ENCODE measurements around the gene CEP85.
A peak's percentile ranks its signal among the peaks of the same experiment; 100 is the strongest.

The CEP85 gene

GRCh38 chr1:26278724-26279455 lies 44.9 kb downstream of the CEP85 start:
- peak; percentile 69 for DNase-seq

GRCh38 chr1:26279456-26280332 lies 45.7 kb downstream of the CEP85 start, which contains the start of gene SH3BGRL3:
SH3BGRL3 (plus strand) TSS chr1:26280086; CDS start chr1:26280156, 70 bp downstream.
- peak; percentile 89 for DNase-seq

GRCh38 chr1:26280333-26281042 lies 46.5 kb downstream of the CEP85 start:
- peak; percentile 60 for DNase-seq

- no peak for DNase-seq
Measured at GRCh38 chr1:26281091-26281958, 47.3 kb downstream of the CEP85 start.

- DNase-seq: peak; percentile 23
Measured at GRCh38 chr1:26281971-26282370, 48.0 kb downstream of the CEP85 start.

GRCh38 chr1:26282401-26282918 lies 48.5 kb downstream of the CEP85 start:
- no peak for DNase-seq

GRCh38 chr1:26283279-26283853 lies 49.4 kb downstream of the CEP85 start:
- DNase-seq: no peak

GRCh38 chr1:26283871-26284596 lies 50.0 kb downstream of the CEP85 start:
- no peak for DNase-seq

- peak; percentile 94 for DNase-seq
Measured at GRCh38 chr1:26284597-26285347, 50.8 kb downstream of the CEP85 start.

- peak; percentile 8 for DNase-seq
Measured at GRCh38 chr1:26285366-26286063, 51.5 kb downstream of the CEP85 start.

GRCh38 chr1:26286064-26286416 lies 52.0 kb downstream of the CEP85 start:
- no peak for DNase-seq

- peak; percentile 79 for DNase-seq
Measured at GRCh38 chr1:26287033-26287711, 53.2 kb downstream of the CEP85 start.

GRCh38 chr1:26287811-26288210 lies 53.8 kb downstream of the CEP85 start:
- DNase-seq: no peak

GRCh38 chr1:26288311-26288941 lies 54.4 kb downstream of the CEP85 start:
- peak; percentile 63 for DNase-seq

GRCh38 chr1:26289158-26290059 lies 55.4 kb downstream of the CEP85 start:
- peak; percentile 94 for DNase-seq

- DNase-seq: peak; percentile 41
Measured at GRCh38 chr1:26290122-26290881, 56.3 kb downstream of the CEP85 start.

GRCh38 chr1:26290882-26291261 lies 56.9 kb downstream of the CEP85 start:
- no peak for DNase-seq
